Adrenal gland (tissue), 12 donors: ENCODE data around the gene LHPP. TPM values are rescaled to one million over a fixed set of nuclear protein-coding genes. Genes with fewer than 3 reads are reported as not detected.
A peak's percentile ranks its signal among the peaks of the same experiment; 100 is the strongest.

Experiments used
- DNase-seq, 7 donors: peaks; one replicate each; pipeline ENCODE4 v3.0.0-alpha.2; 2019 to 2020
- H3K27ac ChIP-seq, 5 donors: fragments of 200-600 bp; sonication (generic) in 4 of 5; 1 replicate in 3 of 5; 2 replicates in 2 of 5; pipeline versions ENCODE4 v1.5.1 to v1.8.0; 2016 to 2020; ENCODE audit warnings: mild to moderate bottlenecking in 1 of 5
- H3K27me3 ChIP-seq: fragments of 200-600 bp; 2 replicates; pipeline ENCODE4 v1.8.0; 2021
- H3K36me3 ChIP-seq, 2 donors: fragments of 200-600 bp; replicated peaks in 1 of 2; 1 replicate in 1 of 2; 2 replicates in 1 of 2; pipeline versions ENCODE4 v1.5.1 to v1.8.0; 2018 to 2022
- H3K4me1 ChIP-seq, 2 donors: fragments of 200-600 bp; replicated peaks in 1 of 2; 1 replicate in 1 of 2; 2 replicates in 1 of 2; pipeline versions ENCODE4 v1.5.1 to v1.8.0; 2018 to 2021
- H3K4me3 ChIP-seq, 4 donors: fragments of 200-600 bp; sonication (generic) in 3 of 4; one replicate each; pipeline ENCODE4 v1.5.1; 2016 to 2018
- H3K9me3 ChIP-seq, 3 donors: fragments of 200-600 bp; sonication (generic) in 1 of 3; replicated peaks in 1 of 3; 1 replicate in 2 of 3; 2 replicates in 1 of 3; pipeline versions ENCODE4 v1.5.1 to v1.8.0; 2016 to 2021
- CTCF ChIP-seq, 6 experiments: fragments of 450-650 bp in 4 of 6; fragments of 200-600 bp in 2 of 6; sonication (generic) in 1 of 6; IDR thresholded peaks; 1 replicate in 5 of 6; 2 replicates in 1 of 6; pipeline versions ENCODE4 v1.5.1 to v1.8.0; 2016 to 2021; ENCODE audit warnings: antibody characterized with exemption in 6 of 6, mild to moderate bottlenecking in 2 of 6, moderate library complexity in 1 of 6
- POLR2A ChIP-seq, 2 donors: fragments of 450-650 bp; IDR thresholded peaks; one replicate each; pipeline ENCODE4 v1.6.1; 2017; ENCODE audit warnings: antibody characterized with exemption in 2 of 2, mild to moderate bottlenecking in 2 of 2, moderate library complexity in 1 of 2
- WGBS, 4 donors: extraction: QIAGEN DNeasy Blood & Tissue Kit in 2 of 4; methylation state at CpG; one replicate each; pipeline versions ENCODE4 v1.1.5 to v1.1.7; 2013 to 2017; 5-methylcytosine and 5-hydroxymethylcytosine counted together
- intact Hi-C, 2 donors: fragments of 100-400 bp; cut with DNase I; formaldehyde crosslinking; loops; one replicate each; pipeline versions ENCODE4 v1.14.1 to v1.15.0; 2022 to 2023
- polyA plus RNA-seq, 3 donors: library from polyadenylated mRNA; stranded (reverse); fragments of 200-250 nt in 2 of 3; fragments of 350-450 nt in 1 of 3; fragmentation: Illumina TruSeq in 1 of 3; extraction: RNeasy Lipid Tissue Mini Kit (QIAGEN cat#74804) in 1 of 3; gene quantifications; one replicate each; pipeline ENCODE4 v1.2.3, GENCODE V29; 2013 to 2014
- total RNA-seq, 9 donors: library from RNA; depleted of rRNA in 4 of 9; stranded (reverse); fragments of >200 nt in 4 of 9; fragments of 120-200 nt in 1 of 9; fragmentation: NEBNext Ultra II Directional in 1 of 9; extraction: Animal tissue kit (Norgen Biotek cat#: 25700) in 1 of 9; gene quantifications; one replicate each; pipeline versions ENCODE4 v1.1.0 to v1.2.4, GENCODE V29; 2013 to 2023
- donor health status: healthy with polysubstance abuse.
- donor health status: Bipolar disorder and iron deficiency.
- donor health status: DM: yes; HTN: yes; CAD: no.
- donor health status: DM: no; HTN: no; CAD: no.
- donor health status: DM: no; HTN: no; CAD: no.
- donor health status: DM: yes; HTN: yes; CAD: no.

LHPP gene
- total and polyA plus RNA-seq, 12 donors: 10.5 to 70.1 (median 43.4) TPM

- H3K4me1 ChIP-seq: peaks cover 9 to 29% of the 10 kb centered on the region in 2 donors
- no peaks in the 10 kb centered on the region for H3K27me3 ChIP-seq
- WGBS, 4 donors: 76 to 88% (median 87%) methylated on average over 2 to 5 of the region's 5 CpGs
- H3K9me3 ChIP-seq: no peaks in the 10 kb centered on the region
- no peak for TF ChIP-seq POLR2A (IDR thresholded peaks at IDR 0.05)
- TF ChIP-seq CTCF (IDR thresholded peaks at IDR 0.05): no peak
- H3K36me3 ChIP-seq: no peaks in the 10 kb centered on the region
- peak overlapping the region in 3 of 5 donors; percentile 22 to 94 (median 81) for H3K27ac ChIP-seq
- intact Hi-C loops: no loop called here
- H3K4me3 ChIP-seq: no peak overlapping the region
- no peak for DNase-seq
Measured at GRCh38 chr10:124561206-124561605, 99.6 kb downstream of the LHPP start.

GRCh38 chr10:124562425-124563060 is 100.9 kb downstream of the LHPP start:
- peaks cover 9 to 29% of the 10 kb centered on the region in 2 donors for H3K4me1 ChIP-seq
- H3K4me3 ChIP-seq: no peak overlapping the region
- H3K27me3 ChIP-seq: no peaks in the 10 kb centered on the region
- no peaks in the 10 kb centered on the region for H3K9me3 ChIP-seq
- DNase-seq: no peak
- intact Hi-C loops: no loop called here
- H3K36me3 ChIP-seq: no peaks in the 10 kb centered on the region
- no peak for TF ChIP-seq CTCF (IDR thresholded peaks at IDR 0.05)
- TF ChIP-seq POLR2A (IDR thresholded peaks at IDR 0.05): no peak
- 81 to 91% (median 88%) methylated on average over 7 of the region's 7 CpGs for WGBS, 4 donors
- H3K27ac ChIP-seq: no peak overlapping the region

GRCh38 chr10:124563320-124564040 is 101.9 kb downstream of the LHPP start:
- Histone ChIP-seq H3K4me1 (peaks cover 9 to 27% of the 10 kb centered on the region in 2 donors), H3K36me3 (no peaks in the 10 kb centered on the region), H3K9me3 (no peaks in the 10 kb centered on the region), H3K4me3 (no peak overlapping the region), H3K27me3 (no peaks in the 10 kb centered on the region), H3K27ac (no peak overlapping the region)
- 91 to 96% (median 93%) methylated on average over 7 of the region's 7 CpGs for WGBS, 4 donors
- DNase-seq: no peak
- no peak for TF ChIP-seq CTCF (IDR thresholded peaks at IDR 0.05)
- TF ChIP-seq POLR2A (IDR thresholded peaks at IDR 0.05): no peak
- intact Hi-C loops: no loop called here

GRCh38 chr10:124564881-124565280 is 103.3 kb downstream of the LHPP start:
- 68 to 76% (median 73%) methylated on average over 9 of the region's 9 CpGs for WGBS, 4 donors
- intact Hi-C loops: no loop called here
- H3K27me3 ChIP-seq: no peaks in the 10 kb centered on the region
- H3K4me3 ChIP-seq: no peak overlapping the region
- peaks cover 2 to 18% of the 10 kb centered on the region in 2 donors for H3K4me1 ChIP-seq
- no peaks in the 10 kb centered on the region for H3K9me3 ChIP-seq
- no peak for TF ChIP-seq POLR2A (IDR thresholded peaks at IDR 0.05)
- TF ChIP-seq CTCF (IDR thresholded peaks at IDR 0.05): no peak
- H3K36me3 ChIP-seq: no peaks in the 10 kb centered on the region
- no peak for DNase-seq
- no peak overlapping the region for H3K27ac ChIP-seq
